Colonic mucosa (tissue), 4 donors: Measurements from ENCODE around the gene PPIL1. TPM values are rescaled to one million over a fixed set of nuclear protein-coding genes. Genes with fewer than 3 reads are reported as not detected.

Source experiments
- DNase-seq: peaks from one replicate; pipeline ENCODE4 v3.0.0-alpha.2; 2020
- H3K27ac ChIP-seq: fragments of 200-600 bp; one replicate; pipeline ENCODE4 v1.8.0; 2021
- H3K27me3 ChIP-seq: fragments of 200-600 bp; one replicate; pipeline ENCODE4 v1.8.0; 2021
- H3K36me3 ChIP-seq: fragments of 200-600 bp; one replicate; pipeline ENCODE4 v1.8.0; 2021
- H3K4me1 ChIP-seq: fragments of 200-600 bp; one replicate; pipeline ENCODE4 v1.8.0; 2021; ENCODE audit warnings: mild to moderate bottlenecking
- H3K4me3 ChIP-seq: fragments of 200-600 bp; one replicate; pipeline ENCODE4 v1.8.0; 2021
- H3K9ac ChIP-seq, 2 donors: one replicate each; pipeline ENCODE4 v1.7.0; 2013; ENCODE audit warnings: control low read depth in 2 of 2, low read depth in 2 of 2, low read length in 2 of 2
- H3K9me3 ChIP-seq: fragments of 200-600 bp; one replicate; pipeline ENCODE4 v1.8.0; 2021
- CTCF ChIP-seq: fragments of 200-600 bp; IDR thresholded peaks from one replicate; pipeline ENCODE4 v1.8.0; 2022; ENCODE audit warnings: antibody characterized with exemption, mild to moderate bottlenecking
- intact Hi-C: fragments of 100-400 bp; cut with DNase I; formaldehyde crosslinking; loops from one replicate; pipeline ENCODE4 v1.14.1; 2022
- total RNA-seq, 2 donors: library from RNA; stranded (reverse); fragmentation: NEBNext Ultra II Directional in 1 of 2; extraction: Animal tissue kit (Norgen Biotek cat#: 25700) in 1 of 2; gene quantifications; one replicate each; pipeline ENCODE4 v1.2.1, GENCODE V29; 2021
- donor health status: healthy.
- donor health status: DM: no; HTN: no; CAD: no.
- donor health status: DM: no; HTN: no; CAD: no.

Gene PPIL1
- total RNA-seq, 2 donors from 2014 or later: 9.9 to 23.6 TPM

GRCh38 chr6:36860126-36860525, 14.5 kb downstream of the PPIL1 start:
- Histone ChIP-seq H3K9me3 (no peaks in the 10 kb centered on the region), H3K4me1 (no peaks in the 10 kb centered on the region), H3K4me3 (no peak overlapping the region), H3K36me3 (peaks cover 7% of the 10 kb centered on the region), H3K9ac (no peak overlapping the region), H3K27ac (no peak overlapping the region), H3K27me3 (no peaks in the 10 kb centered on the region)
- intact Hi-C loops: no loop called here
- TF ChIP-seq CTCF: no peak
- DNase-seq: no peak

GRCh38 chr6:36858407-36858981, 16.1 kb downstream of the PPIL1 start:
- H3K36me3 ChIP-seq: no peaks in the 10 kb centered on the region
- H3K9ac ChIP-seq: no peak overlapping the region
- no peak for TF ChIP-seq CTCF
- no peaks in the 10 kb centered on the region for H3K4me1 ChIP-seq
- H3K4me3 ChIP-seq: no peak overlapping the region
- DNase-seq: no peak
- H3K27me3 ChIP-seq: no peaks in the 10 kb centered on the region
- no peak overlapping the region for H3K27ac ChIP-seq
- intact Hi-C loops: no loop called here
- H3K9me3 ChIP-seq: no peaks in the 10 kb centered on the region

- no peak overlapping the region for H3K27ac ChIP-seq
- H3K4me3 ChIP-seq: no peak overlapping the region
- H3K4me1 ChIP-seq: no peaks in the 10 kb centered on the region
- no peaks in the 10 kb centered on the region for H3K9me3 ChIP-seq
- H3K9ac ChIP-seq: no peak overlapping the region
- intact Hi-C loops: no loop called here
- H3K36me3 ChIP-seq: no peaks in the 10 kb centered on the region
- no peak for DNase-seq
- TF ChIP-seq CTCF: no peak
- H3K27me3 ChIP-seq: no peaks in the 10 kb centered on the region
These were observed 17.3 kb downstream of the PPIL1 start for GRCh38 chr6:36857325-36857724.

GRCh38 chr6:36856277-36856676, 18.3 kb downstream of the PPIL1 start:
- no peak for TF ChIP-seq CTCF
- Histone ChIP-seq H3K4me1 (no peaks in the 10 kb centered on the region), H3K27me3 (no peaks in the 10 kb centered on the region), H3K27ac (no peak overlapping the region), H3K9ac (no peak overlapping the region), H3K9me3 (no peaks in the 10 kb centered on the region), H3K4me3 (no peak overlapping the region), H3K36me3 (no peaks in the 10 kb centered on the region)
- DNase-seq: no peak
- intact Hi-C loops: no loop called here

- intact Hi-C loops: no loop called here
- H3K27me3 ChIP-seq: no peaks in the 10 kb centered on the region
- H3K36me3 ChIP-seq: no peaks in the 10 kb centered on the region
- no peak overlapping the region for H3K4me3 ChIP-seq
- DNase-seq: no peak
- no peaks in the 10 kb centered on the region for H3K9me3 ChIP-seq
- no peak overlapping the region for H3K9ac ChIP-seq
- no peak overlapping the region for H3K27ac ChIP-seq
- TF ChIP-seq CTCF: no peak
- H3K4me1 ChIP-seq: no peaks in the 10 kb centered on the region
These were observed 18.9 kb downstream of the PPIL1 start for GRCh38 chr6:36855750-36856149.
